Erythroblast (primary cell): Measurements from ENCODE around the gene SMARCAL1.

Experiments used
- GATA1 ChIP-seq: IDR thresholded peaks from 2 replicates; pipeline ENCODE4 v1.6.1; 2011; ENCODE audit warnings: low read depth, mild to moderate bottlenecking, control low read depth, low read length, moderate library complexity
- POLR2A ChIP-seq: IDR thresholded peaks from 2 replicates; pipeline ENCODE4 v1.6.1; 2011; ENCODE audit warnings: mild to moderate bottlenecking, low read length

DNA sequence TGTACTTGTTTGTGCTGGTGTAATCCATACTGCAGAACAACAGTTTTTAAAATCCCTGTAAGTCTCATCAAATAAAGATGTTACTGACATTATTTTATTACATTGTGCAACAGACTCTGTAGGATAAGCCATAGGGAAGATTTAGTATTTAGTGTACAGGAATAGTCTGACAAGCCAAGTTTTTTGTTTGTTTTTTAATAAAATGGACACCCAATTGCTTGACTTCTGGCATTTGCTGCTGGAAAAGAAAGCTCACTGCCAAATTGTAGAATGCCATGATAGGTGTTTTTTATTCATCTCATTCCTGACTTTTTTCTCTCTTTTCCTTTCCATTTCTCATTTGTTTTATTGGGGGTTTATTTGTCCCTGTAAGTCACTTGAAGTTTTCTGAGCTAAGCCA, 38.1 kb downstream of the SMARCAL1 start:
- TF ChIP-seq POLR2A (no peak), GATA1 (no peak)
